B cell (primary cell): ENCODE results near the gene MIOX. TPM values are rescaled to one million over a fixed set of nuclear protein-coding genes. Genes with fewer than 3 reads are reported as not detected.

Experiments used
- ATAC-seq: fragments of 200-7000 bp; cut with Tn5 transposase; one replicate; pipeline ENCODE4 v1.10.0; 2021; ENCODE audit warnings: low read depth, mild to moderate bottlenecking, moderate number of reproducible peaks, moderate library complexity
- CTCF ChIA-PET: fragments of 350-600 bp; sonication (Branson Sonifier 250); formaldehyde crosslinking; loops from one replicate; lab custom pipeline; 2021; ENCODE audit warnings: antibody characterized with exemption, inconsistent platforms; lab: Charles Lee
- POLR2A ChIA-PET: fragments of 350-600 bp; sonication (Branson Sonifier 250); formaldehyde crosslinking; loops from one replicate; lab custom pipeline; 2021; ENCODE audit warnings: antibody characterized with exemption; lab: Charles Lee
- DNase-seq: peaks from one replicate; pipeline ENCODE4 v3.0.0; 2013
- H2AFZ ChIP-seq: 2 replicates; pipeline ENCODE4 v1.6.1; 2012; ENCODE audit warnings: mild to moderate bottlenecking, low read depth, low read length; ENCODE audit not compliant: insufficient read depth, poor library complexity, severe bottlenecking
- H3K27ac ChIP-seq, 2 donors: 1 replicate in 1 of 2; 2 replicates in 1 of 2; pipeline ENCODE4 v1.5.1; 2012 to 2013; ENCODE audit warnings: low read length in 2 of 2, mild to moderate bottlenecking in 2 of 2, moderate library complexity in 1 of 2
- H3K27me3 ChIP-seq, 4 experiments: fragments of 200-600 bp in 1 of 4; sonication (generic) in 1 of 4; replicated peaks in 1 of 4; 1 replicate in 2 of 4; 2 replicates in 2 of 4; pipeline versions ENCODE4 v1.6.1 to v1.7.0; 2013 to 2016; ENCODE audit warnings: low read length in 3 of 4, mild to moderate bottlenecking in 2 of 4, mixed read lengths in 1 of 4, moderate library complexity in 1 of 4; ENCODE audit not compliant: insufficient read depth in 4 of 4, control insufficient read depth in 3 of 4; ENCODE audit errors: control extremely low read depth in 1 of 4
- H3K36me3 ChIP-seq, 2 experiments: replicated peaks in 1 of 2; 1 replicate in 1 of 2; 2 replicates in 1 of 2; pipeline versions ENCODE4 v1.6.1 to v1.7.1; 2013; ENCODE audit warnings: low read length in 1 of 2; ENCODE audit not compliant: insufficient read depth in 2 of 2, control insufficient read depth in 1 of 2; ENCODE audit errors: control extremely low read depth in 1 of 2, extremely low read depth in 1 of 2
- H3K4me1 ChIP-seq, 2 donors: fragments of 200-600 bp in 1 of 2; sonication (generic) in 1 of 2; 1 replicate in 1 of 2; 2 replicates in 1 of 2; pipeline versions ENCODE4 v1.5.1 to v1.6.1; 2013 to 2017; ENCODE audit warnings: low read length in 2 of 2; ENCODE audit not compliant: control insufficient read depth in 2 of 2, insufficient read depth in 2 of 2
- H3K4me2 ChIP-seq: replicated peaks from 2 replicates; pipeline ENCODE3; 2012; ENCODE audit warnings: mild to moderate bottlenecking, low read depth, low read length; ENCODE audit not compliant: poor library complexity, severe bottlenecking
- H3K4me3 ChIP-seq, 5 experiments: fragments of 200-600 bp in 1 of 5; sonication (generic) in 1 of 5; 1 replicate in 3 of 5; 2 replicates in 2 of 5; pipeline versions ENCODE4 v1.5.1 to v1.7.0; 2011 to 2016; ENCODE audit warnings: low read length in 4 of 5, mild to moderate bottlenecking in 4 of 5, low read depth in 2 of 5, control low read depth in 1 of 5, moderate library complexity in 1 of 5; ENCODE audit not compliant: insufficient read depth in 1 of 5; ENCODE audit errors: control extremely low read depth in 1 of 5, extremely low read depth in 1 of 5
- H3K79me2 ChIP-seq: fragments of 200-600 bp; sonication (generic); one replicate; pipeline ENCODE4 v1.6.0; 2016; ENCODE audit warnings: low read length; ENCODE audit not compliant: control insufficient read depth, insufficient read depth
- H3K9ac ChIP-seq: fragments of 200-600 bp; sonication (generic); 2 replicates; pipeline ENCODE4 v1.6.1; 2017; ENCODE audit warnings: mild to moderate bottlenecking, low read length, moderate library complexity
- H3K9me3 ChIP-seq, 3 donors: one replicate each; pipeline versions ENCODE4 v1.6.1 to v1.7.1; 2013; ENCODE audit warnings: low read length in 2 of 3; ENCODE audit not compliant: control insufficient read depth in 2 of 3, insufficient read depth in 1 of 3; ENCODE audit errors: control extremely low read depth in 1 of 3
- H4K20me1 ChIP-seq: 2 replicates; pipeline ENCODE4 v1.6.0; 2012; ENCODE audit warnings: mild to moderate bottlenecking, low read length; ENCODE audit not compliant: insufficient read depth, control insufficient read depth, poor library complexity, severe bottlenecking
- H3K27ac Mint-ChIP-seq: one replicate; pipeline ENCODE4 v1.8.0; 2021; ENCODE audit warnings: mixed read lengths
- H3K27me3 Mint-ChIP-seq: one replicate; pipeline ENCODE4 v1.8.0; 2021; ENCODE audit warnings: mixed read lengths
- H3K4me1 Mint-ChIP-seq: one replicate; pipeline ENCODE4 v1.8.0; 2021; ENCODE audit warnings: mixed read lengths
- H3K4me3 Mint-ChIP-seq: one replicate; pipeline ENCODE4 v1.8.0; 2021; ENCODE audit warnings: mixed read lengths
- H3K9me3 Mint-ChIP-seq: one replicate; pipeline ENCODE4 v1.8.0; 2022; ENCODE audit warnings: mixed read lengths; ENCODE audit not compliant: insufficient read depth
- CTCF ChIP-seq: fragments of 200-600 bp; IDR thresholded peaks from one replicate; pipeline ENCODE4 v1.8.0; 2022; ENCODE audit warnings: antibody characterized with exemption, mild to moderate bottlenecking
- EZH2 ChIP-seq: IDR thresholded peaks from 2 replicates; pipeline ENCODE4 v1.6.1; 2012; ENCODE audit warnings: borderline replicate concordance, low read depth, mild to moderate bottlenecking, moderate library complexity, low read length; ENCODE audit not compliant: insufficient read depth, poor library complexity, severe bottlenecking
- WGBS: methylation state at CpG from one replicate; pipeline ENCODE4 v1.1.5; 2013; ENCODE audit warnings: missing lambda C conversion rate; ENCODE audit not compliant: insufficient coverage; 5-methylcytosine and 5-hydroxymethylcytosine counted together
- intact Hi-C: fragments of 100-400 bp; cut with micrococcal nuclease; formaldehyde crosslinking; loops from one replicate; pipeline ENCODE4 v1.10.0; 2022
- polyA plus RNA-seq: library from polyadenylated mRNA; depleted of rRNA; stranded (reverse); fragments of >200 nt; gene quantifications from 2 replicates; pipeline ENCODE4 v1.2.3, GENCODE V29; 2012
- total RNA-seq, 2 donors: library from RNA; stranded (reverse); fragments of 120-200 nt in 1 of 2; gene quantifications; 1 replicate in 1 of 2; 2 replicates in 1 of 2; pipeline versions ENCODE4 v1.2.3 to v1.2.4, GENCODE V29; 2013 to 2022

The MIOX gene
- total and polyA plus RNA-seq, 2 donors (not counting 1 experiment from before 2014, with no cell fraction given), result 0.88 TPM; not detected in 1

- DNase-seq (no peak), ATAC-seq (no peak)
- no CpG with 5 or more reads among the region's 5 CpGs for WGBS
- H3K9ac ChIP-seq, result no peak overlapping the region
- no peaks in the 10 kb centered on the region for H3K9me3 ChIP-seq
- peak overlapping the region in 1 of 2 donors; percentile 41 for H3K27ac ChIP-seq
- H3K36me3 ChIP-seq, result peaks cover 0 to 70% of the 10 kb centered on the region in 2 experiments
- Mint-ChIP-seq H3K4me3 (no peak overlapping the region), H3K27ac (no peak overlapping the region), H3K4me1 (peaks cover 9% of the 10 kb centered on the region), H3K27me3 (no peaks in the 10 kb centered on the region), H3K9me3 (no peaks in the 10 kb centered on the region)
- no peak overlapping the region for H2AFZ ChIP-seq
- TF ChIP-seq CTCF, result no peak
- TF ChIP-seq EZH2, result no peak
- CTCF ChIA-PET, result interaction anchor here (0.7 kb wide), 3 partner anchors 19 to 73 kb away, joined by 3 to 7 read pairs (median 4); partner anchors contain the start of gene SCO2
- H4K20me1 ChIP-seq, result peaks cover 27% of the 10 kb centered on the region
- no peaks in the 10 kb centered on the region for H3K79me2 ChIP-seq
- H3K4me3 ChIP-seq, result no peak overlapping the region
- no peaks in the 10 kb centered on the region for H3K27me3 ChIP-seq
- no peak overlapping the region for H3K4me2 ChIP-seq
- peaks cover 4 to 8% of the 10 kb centered on the region in 2 donors for H3K4me1 ChIP-seq
- POLR2A ChIA-PET, result interaction anchor here (0.6 to 0.7 kb wide), 3 partner anchors 26 to 73 kb away, joined by 3 to 13 read pairs (median 9); no protein-coding TSS in a partner anchor
- intact Hi-C loops, result no loop called here
Observed at GRCh38 chr22:50452649-50453048, 34.0 kb upstream of the MIOX start.

GRCh38 chr22:50454556-50455075 is 32.0 kb upstream of the MIOX start:
- intact Hi-C loops, result no loop called here

More at GRCh38 chr22:50454556-50455075, 32.0 kb upstream of the MIOX start:
- peaks cover 4% of the 10 kb centered on the region for H3K4me1 Mint-ChIP-seq
- no peaks in the 10 kb centered on the region for H3K79me2 ChIP-seq
- peaks cover 3 to 4% of the 10 kb centered on the region in 2 donors for H3K4me1 ChIP-seq
- ATAC-seq (no peak), DNase-seq (no peak)
- H3K27ac ChIP-seq, result no peak overlapping the region
- 97% methylated on average over 24 of the region's 27 CpGs for WGBS
- no peak overlapping the region for H3K9ac ChIP-seq
- ChIA-PET CTCF (interaction anchor here (1.3 to 1.6 kb wide), 2 partner anchors 15 to 108 kb away, joined by 4 to 5 read pairs; partner anchors contain the start of gene SYCE3), POLR2A (no interaction called here)
- H3K4me3 ChIP-seq, result no peak overlapping the region
- H3K4me2 ChIP-seq, result no peak overlapping the region
- peaks cover 13% of the 10 kb centered on the region for H4K20me1 ChIP-seq
- H3K27ac Mint-ChIP-seq, result no peak overlapping the region
- H3K36me3 ChIP-seq, result peaks cover 0 to 72% of the 10 kb centered on the region in 2 experiments
- H2AFZ ChIP-seq, result no peak overlapping the region
- TF ChIP-seq CTCF, result no peak
- TF ChIP-seq EZH2, result no peak
- H3K27me3 ChIP-seq, result no peaks in the 10 kb centered on the region
- no peaks in the 10 kb centered on the region for H3K9me3 Mint-ChIP-seq
- no peak overlapping the region for H3K4me3 Mint-ChIP-seq
- H3K27me3 Mint-ChIP-seq, result no peaks in the 10 kb centered on the region
- peaks cover 0 to 2% (median 0%) of the 10 kb centered on the region in 3 donors for H3K9me3 ChIP-seq
